GM18502 (cell line): Measurements from ENCODE around the gene HRC.
"Not testable (repeated sequence)": the region's sequence is repeated elsewhere in the genome, so short reads cannot be mapped to it uniquely, and the experiment has no call there.

Experiments used
- ATAC-seq: cut with Tn5 transposase; IDR thresholded peaks from one replicate; pipeline ENCODE4 v1.9.1; 2021; ENCODE audit warnings: mild to moderate bottlenecking; ENCODE audit not compliant: unreplicated experiment, poor library complexity

Gene HRC, protein sequence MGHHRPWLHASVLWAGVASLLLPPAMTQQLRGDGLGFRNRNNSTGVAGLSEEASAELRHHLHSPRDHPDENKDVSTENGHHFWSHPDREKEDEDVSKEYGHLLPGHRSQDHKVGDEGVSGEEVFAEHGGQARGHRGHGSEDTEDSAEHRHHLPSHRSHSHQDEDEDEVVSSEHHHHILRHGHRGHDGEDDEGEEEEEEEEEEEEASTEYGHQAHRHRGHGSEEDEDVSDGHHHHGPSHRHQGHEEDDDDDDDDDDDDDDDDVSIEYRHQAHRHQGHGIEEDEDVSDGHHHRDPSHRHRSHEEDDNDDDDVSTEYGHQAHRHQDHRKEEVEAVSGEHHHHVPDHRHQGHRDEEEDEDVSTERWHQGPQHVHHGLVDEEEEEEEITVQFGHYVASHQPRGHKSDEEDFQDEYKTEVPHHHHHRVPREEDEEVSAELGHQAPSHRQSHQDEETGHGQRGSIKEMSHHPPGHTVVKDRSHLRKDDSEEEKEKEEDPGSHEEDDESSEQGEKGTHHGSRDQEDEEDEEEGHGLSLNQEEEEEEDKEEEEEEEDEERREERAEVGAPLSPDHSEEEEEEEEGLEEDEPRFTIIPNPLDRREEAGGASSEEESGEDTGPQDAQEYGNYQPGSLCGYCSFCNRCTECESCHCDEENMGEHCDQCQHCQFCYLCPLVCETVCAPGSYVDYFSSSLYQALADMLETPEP

GRCh38 chr19:49155005-49155819, at the start of gene HRC:
TSS of gene HRC (minus strand) at chr19:49155396. CDS start at chr19:49155237, 159 bp downstream.
- no peak for ATAC-seq

- ATAC-seq, result no peak
These were observed 45.8 kb upstream of the HRC start for GRCh38 chr19:49201042-49201441.

DNA sequence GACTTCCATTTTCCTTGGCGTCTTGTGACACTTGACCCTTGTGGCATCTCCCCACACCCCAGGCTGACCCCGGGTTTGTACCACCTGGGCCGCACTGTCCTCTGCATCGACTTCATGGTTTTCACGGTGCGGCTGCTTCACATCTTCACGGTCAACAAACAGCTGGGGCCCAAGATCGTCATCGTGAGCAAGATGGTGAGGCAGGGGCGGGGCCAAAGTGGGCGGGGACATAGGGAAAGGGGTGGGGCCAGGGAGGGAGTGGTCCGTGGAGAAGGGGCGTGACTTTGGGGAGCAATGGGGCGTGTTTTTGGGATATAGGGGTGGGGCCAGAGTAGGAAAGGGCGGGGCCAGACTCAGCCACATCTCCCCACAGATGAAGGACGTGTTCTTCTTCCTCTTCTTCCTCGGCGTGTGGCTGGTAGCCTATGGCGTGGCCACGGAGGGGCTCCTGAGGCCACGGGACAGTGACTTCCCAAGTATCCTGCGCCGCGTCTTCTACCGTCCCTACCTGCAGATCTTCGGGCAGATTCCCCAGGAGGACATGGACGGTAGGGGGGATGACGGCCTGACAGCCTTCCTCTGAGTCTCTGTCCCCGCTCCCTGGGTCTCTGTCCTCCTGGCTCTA, 45.2 kb upstream of the HRC start:
- ATAC-seq, result no peak

DNA sequence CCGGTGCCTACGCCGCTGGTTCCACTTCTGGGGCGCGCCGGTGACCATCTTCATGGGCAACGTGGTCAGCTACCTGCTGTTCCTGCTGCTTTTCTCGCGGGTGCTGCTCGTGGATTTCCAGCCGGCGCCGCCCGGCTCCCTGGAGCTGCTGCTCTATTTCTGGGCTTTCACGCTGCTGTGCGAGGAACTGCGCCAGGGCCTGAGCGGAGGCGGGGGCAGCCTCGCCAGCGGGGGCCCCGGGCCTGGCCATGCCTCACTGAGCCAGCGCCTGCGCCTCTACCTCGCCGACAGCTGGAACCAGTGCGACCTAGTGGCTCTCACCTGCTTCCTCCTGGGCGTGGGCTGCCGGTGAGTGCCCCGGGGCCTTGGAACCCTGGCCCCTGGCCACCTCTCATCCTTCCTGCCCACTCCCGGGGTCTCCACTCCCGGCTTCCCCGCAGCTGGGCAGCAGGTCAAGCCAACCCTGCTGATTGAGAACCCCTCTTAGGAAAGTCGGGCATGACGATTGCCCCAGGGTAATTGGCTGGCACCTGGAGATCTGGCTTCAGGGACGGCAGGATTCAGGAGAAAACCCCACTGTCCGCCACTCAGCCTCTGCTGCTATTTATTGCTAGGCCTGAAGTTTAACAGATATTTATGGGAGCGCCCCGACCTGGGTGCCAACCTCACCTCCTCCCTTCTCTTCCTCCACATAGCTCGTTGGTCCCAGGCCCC, 41.5 kb upstream of the HRC start:
- no peak for ATAC-seq

GRCh38 chr19:49194408-49194807, 39.2 kb upstream of the HRC start:
- no peak for ATAC-seq

- no peak for ATAC-seq
These were observed 38.7 kb upstream of the HRC start for GRCh38 chr19:49193822-49194394.

- ATAC-seq, result no peak
These were observed 35.6 kb upstream of the HRC start for GRCh38 chr19:49190781-49191180.

DNA sequence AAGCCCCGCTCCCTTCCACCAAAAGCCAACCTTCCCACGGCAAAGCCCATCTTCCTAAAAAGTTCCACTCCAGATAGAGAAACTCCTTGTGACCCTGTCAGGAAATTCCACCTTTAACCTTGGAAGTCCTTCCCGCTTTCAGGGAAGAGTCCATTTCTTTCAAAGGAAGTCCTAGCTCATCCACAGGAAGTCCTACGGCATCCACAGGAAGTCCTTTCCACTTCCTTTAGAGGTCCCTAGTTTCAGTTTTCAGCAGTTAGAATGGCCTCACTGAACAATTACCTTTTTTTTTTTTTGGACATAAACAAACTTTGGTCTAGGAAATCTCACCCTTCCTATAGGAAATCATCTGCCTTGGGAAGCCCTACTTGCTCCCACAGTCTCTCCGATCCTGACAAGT, 34.1 kb upstream of the HRC start:
- ATAC-seq, result no peak

- no peak for ATAC-seq
These were observed 33.5 kb upstream of the HRC start for GRCh38 chr19:49188626-49189200.

DNA sequence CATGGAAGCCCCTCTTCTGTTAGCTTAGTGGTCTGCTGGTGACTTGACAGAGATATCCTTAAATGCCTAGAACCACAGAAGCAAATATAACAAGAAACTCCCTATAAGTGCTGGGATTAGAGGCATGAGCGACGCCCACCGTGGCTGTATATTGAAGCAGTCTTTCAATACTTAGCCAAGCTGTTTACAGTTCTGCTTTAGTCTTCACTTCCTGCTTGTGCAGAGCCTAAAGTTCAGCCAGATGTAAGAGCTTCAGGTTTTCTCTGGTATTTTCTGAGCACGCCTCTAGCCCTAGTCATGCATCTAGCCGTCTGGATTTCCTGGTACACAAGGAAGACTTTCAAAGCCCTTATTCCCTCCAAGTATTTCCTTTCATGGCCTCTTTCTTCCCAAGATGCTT, 30.9 kb upstream of the HRC start:
- no peak for ATAC-seq

- ATAC-seq, result no peak
These were observed 27.7 kb upstream of the HRC start for GRCh38 chr19:49182848-49183375.

DNA sequence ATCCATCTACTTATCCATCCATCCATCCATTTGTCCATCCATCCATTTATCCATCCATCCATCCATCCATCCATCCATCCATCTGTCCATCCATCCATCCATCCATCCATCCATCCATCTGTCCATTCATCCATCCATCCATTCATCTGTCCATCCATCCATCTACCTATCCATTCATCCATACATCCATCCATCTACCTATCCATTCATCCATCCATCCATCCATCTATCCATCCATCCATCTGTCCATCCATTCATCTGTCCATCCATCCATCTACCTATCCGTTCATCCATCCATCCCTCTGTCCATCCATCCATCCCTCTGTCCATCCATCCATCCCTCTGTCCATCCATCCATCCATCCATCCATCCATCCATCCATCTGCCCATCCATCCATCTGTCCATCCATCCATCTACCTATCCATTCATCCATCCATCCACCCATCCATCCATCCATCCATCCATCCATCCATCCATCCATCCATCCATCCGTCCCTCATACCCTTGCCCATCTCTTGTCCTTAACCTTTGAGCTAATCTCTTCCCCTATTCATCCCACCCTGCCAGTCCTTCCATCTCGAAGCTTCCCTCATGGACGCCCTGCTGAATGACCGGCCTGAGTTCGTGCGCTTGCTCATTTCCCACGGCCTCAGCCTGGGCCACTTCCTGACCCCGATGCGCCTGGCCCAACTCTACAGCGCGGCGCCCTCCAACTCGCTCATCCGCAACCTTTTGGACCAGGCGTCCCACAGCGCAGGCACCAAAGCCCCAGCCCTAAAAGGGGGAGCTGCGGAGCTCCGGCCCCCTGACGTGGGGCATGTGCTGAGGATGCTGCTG, 27.0 kb upstream of the HRC start:
- ATAC-seq, result not testable (repeated sequence)

DNA sequence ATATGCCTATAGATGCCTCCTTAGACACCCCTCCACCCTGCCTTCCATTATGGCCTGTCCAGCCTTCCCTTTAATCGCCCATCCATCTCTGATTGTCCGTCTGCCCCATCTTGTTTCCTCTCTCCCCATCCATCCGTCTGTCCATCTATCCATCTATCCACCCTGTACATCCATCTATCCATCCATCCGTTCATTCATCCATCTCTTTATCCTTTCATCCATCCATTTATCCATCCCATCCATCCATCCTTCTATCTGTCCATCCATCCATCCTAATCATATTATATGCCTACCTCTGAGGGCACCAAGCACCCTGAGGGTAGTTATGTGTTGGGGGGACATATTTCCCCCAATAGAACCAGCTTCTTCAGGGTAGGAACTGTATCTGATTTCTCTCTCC, 25.5 kb upstream of the HRC start:
- ATAC-seq, result no peak

DNA sequence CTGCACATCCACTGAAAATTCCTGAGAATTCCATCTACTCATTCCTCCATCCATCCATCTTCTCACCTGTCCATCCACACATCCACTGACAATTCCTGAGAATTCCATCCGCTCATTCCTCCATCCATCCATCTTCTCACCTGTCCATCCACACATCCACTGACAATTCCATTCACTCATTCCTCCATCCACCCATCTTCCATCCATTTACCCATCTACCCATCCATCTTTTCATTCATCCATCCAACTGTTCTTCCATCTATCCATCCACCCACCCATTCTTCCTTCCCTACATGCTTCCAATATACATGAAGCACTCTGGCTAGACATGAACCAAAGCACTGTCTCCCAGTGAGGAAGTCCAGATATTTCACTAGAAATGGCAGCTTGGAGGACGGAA, 18.0 kb upstream of the HRC start:
- no peak for ATAC-seq

GRCh38 chr19:49168421-49168820, 13.2 kb upstream of the HRC start:
- ATAC-seq, result no peak

- ATAC-seq, result no peak
These were observed 12.7 kb upstream of the HRC start for GRCh38 chr19:49167857-49168409.

DNA sequence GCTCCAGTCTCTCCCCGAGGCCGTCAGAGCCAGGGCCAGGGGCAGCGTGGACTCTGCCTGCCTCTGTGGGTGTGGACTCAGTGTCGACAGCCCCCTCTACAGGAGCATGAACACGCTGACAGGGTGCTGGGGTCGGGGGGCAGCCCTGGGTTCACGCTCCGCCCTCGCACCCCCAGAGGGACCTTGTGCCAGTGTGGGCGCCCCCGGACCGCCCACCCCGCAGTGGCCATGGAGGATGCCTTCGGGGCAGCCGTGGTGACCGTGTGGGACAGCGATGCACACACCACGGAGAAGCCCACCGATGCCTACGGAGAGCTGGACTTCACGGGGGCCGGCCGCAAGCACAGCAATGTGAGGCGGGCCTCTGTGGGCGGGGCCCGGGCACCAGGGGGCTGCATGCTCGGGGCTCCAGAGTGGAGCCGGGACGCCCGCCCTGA, 10.7 kb upstream of the HRC start:
- no peak for ATAC-seq
